Middle frontal gyrus (tissue), 1 donor: ENCODE data around the gene HERPUD2.

Source experiments
- DNase-seq: peaks from one replicate; pipeline ENCODE4 v3.0.0-alpha.2; 2015; ENCODE audit warnings: low spot score; ENCODE audit errors: extremely low spot score

Gene HERPUD2

GRCh38 chr7:35694784-35695472 is at the start of gene HERPUD2:
Gene HERPUD2 (minus strand): TSS chr7:35695135. CDS start chr7:35694330, 805 bp downstream.
- peak; percentile 86 for DNase-seq

- DNase-seq = no peak
Observed at GRCh38 chr7:35738889-35739288, 44.0 kb upstream of the HERPUD2 start.

- no peak for DNase-seq
Observed at GRCh38 chr7:35736725-35737124, 41.8 kb upstream of the HERPUD2 start.

- DNase-seq = no peak
Observed at GRCh38 chr7:35735396-35735795, 40.5 kb upstream of the HERPUD2 start.

- no peak for DNase-seq
Observed at GRCh38 chr7:35734001-35734483, 39.1 kb upstream of the HERPUD2 start.

GRCh38 chr7:35731349-35731748 is 36.4 kb upstream of the HERPUD2 start:
- DNase-seq = no peak

GRCh38 chr7:35729061-35729783 is 34.3 kb upstream of the HERPUD2 start:
- DNase-seq = no peak

GRCh38 chr7:35728412-35729060 is 33.6 kb upstream of the HERPUD2 start:
- no peak for DNase-seq

- no peak for DNase-seq
Observed at GRCh38 chr7:35727571-35727970, 32.6 kb upstream of the HERPUD2 start.

- no peak for DNase-seq
Observed at GRCh38 chr7:35726654-35727053, 31.7 kb upstream of the HERPUD2 start.

- DNase-seq = no peak
Observed at GRCh38 chr7:35725280-35725680, 30.3 kb upstream of the HERPUD2 start.

- DNase-seq = peak; percentile 2
Observed at GRCh38 chr7:35723011-35723410, 28.1 kb upstream of the HERPUD2 start.

- DNase-seq = no peak
Observed at GRCh38 chr7:35722054-35722849, 27.3 kb upstream of the HERPUD2 start.

- DNase-seq = no peak
Observed at GRCh38 chr7:35721288-35721687, 26.4 kb upstream of the HERPUD2 start.

GRCh38 chr7:35720849-35721248 is 25.9 kb upstream of the HERPUD2 start:
- DNase-seq = no peak

- no peak for DNase-seq
Observed at GRCh38 chr7:35720032-35720431, 25.1 kb upstream of the HERPUD2 start.

GRCh38 chr7:35718047-35718446 is 23.1 kb upstream of the HERPUD2 start:
- no peak for DNase-seq

- no peak for DNase-seq
Observed at GRCh38 chr7:35717516-35717915, 22.6 kb upstream of the HERPUD2 start.

- DNase-seq = no peak
Observed at GRCh38 chr7:35717013-35717412, 22.1 kb upstream of the HERPUD2 start.

- no peak for DNase-seq
Observed at GRCh38 chr7:35716038-35716803, 21.3 kb upstream of the HERPUD2 start.

GRCh38 chr7:35714862-35715261 is 19.9 kb upstream of the HERPUD2 start:
- DNase-seq = no peak
